GM23338 (cell line): ENCODE results near the gene GBF1. TPM values are rescaled to one million over a fixed set of nuclear protein-coding genes. Genes with fewer than 3 reads are reported as not detected.

Experiments
- ATAC-seq: fragments of 200-7000 bp; cut with Tn5 transposase; 3 replicates; pipeline ENCODE4 v1.9.1; 2020
- DNase-seq: peaks from one replicate; pipeline ENCODE4 v3.0.0-alpha.2; 2015; ENCODE audit warnings: low spot score
- H2AFZ ChIP-seq: fragments of 200-600 bp; sonication (generic); 2 replicates; pipeline ENCODE4 v1.8.0; 2016; ENCODE audit warnings: antibody characterized with exemption, mild to moderate bottlenecking, moderate library complexity
- H3F3A ChIP-seq: fragments of 200-600 bp; sonication (generic); replicated peaks from 2 replicates; pipeline ENCODE4 v1.8.0; 2017; ENCODE audit warnings: antibody characterized with exemption, mixed run types, low read depth
- H3K27ac ChIP-seq: fragments of 200-600 bp; sonication (generic); 2 replicates; pipeline ENCODE4 v1.6.1; 2016; ENCODE audit warnings: low read depth
- H3K27me3 ChIP-seq: fragments of 200-600 bp; sonication (generic); 2 replicates; pipeline ENCODE4 v1.8.0; 2016; ENCODE audit warnings: mild to moderate bottlenecking, mixed run types, moderate library complexity; ENCODE audit not compliant: insufficient read depth
- H3K36me3 ChIP-seq: fragments of 200-600 bp; sonication (generic); 2 replicates; pipeline ENCODE4 v1.8.0; 2016; ENCODE audit warnings: mild to moderate bottlenecking; ENCODE audit not compliant: insufficient read depth
- H3K4me1 ChIP-seq: fragments of 200-600 bp; sonication (generic); 2 replicates; pipeline ENCODE4 v1.8.0; 2016; ENCODE audit warnings: mild to moderate bottlenecking, moderate library complexity; ENCODE audit not compliant: insufficient read depth
- H3K4me2 ChIP-seq: fragments of 200-600 bp; sonication (generic); 2 replicates; pipeline ENCODE4 v1.7.1; 2017; ENCODE audit warnings: mixed run types
- H3K4me3 ChIP-seq: fragments of 200-600 bp; sonication (generic); 2 replicates; pipeline ENCODE4 v1.6.1; 2016; ENCODE audit warnings: mixed run types
- H3K79me2 ChIP-seq: fragments of 200-600 bp; sonication (generic); replicated peaks from 2 replicates; pipeline ENCODE4 v1.8.0; 2017; ENCODE audit warnings: mild to moderate bottlenecking; ENCODE audit not compliant: insufficient read depth
- H3K9me2 ChIP-seq: fragments of 200-600 bp; sonication (generic); 2 replicates; pipeline ENCODE4 v1.8.0; 2017; ENCODE audit not compliant: insufficient read depth
- H4K20me1 ChIP-seq: fragments of 200-600 bp; sonication (generic); replicated peaks from 2 replicates; pipeline ENCODE4 v1.8.0; 2017; ENCODE audit warnings: mild to moderate bottlenecking; ENCODE audit not compliant: insufficient read depth
- H3K27ac Mint-ChIP-seq: 2 replicates; pipeline ENCODE4 v1.8.0; 2020; ENCODE audit warnings: inconsistent platforms, mild to moderate bottlenecking, moderate library complexity, mixed read lengths
- H3K27me3 Mint-ChIP-seq: 3 replicates; pipeline ENCODE4 v1.8.0; 2022; ENCODE audit warnings: low read depth, mild to moderate bottlenecking, moderate library complexity, mixed read lengths, inconsistent platforms; ENCODE audit not compliant: insufficient read depth, poor library complexity
- H3K36me3 Mint-ChIP-seq: 3 replicates; pipeline ENCODE4 v1.8.0; 2021; ENCODE audit warnings: low read depth, mild to moderate bottlenecking, inconsistent platforms, moderate library complexity, mixed read lengths
- H3K4me1 Mint-ChIP-seq: 3 replicates; pipeline ENCODE4 v1.8.0; 2020; ENCODE audit warnings: mild to moderate bottlenecking, inconsistent platforms, mixed read lengths
- H3K4me3 Mint-ChIP-seq: 3 replicates; pipeline ENCODE4 v1.8.0; 2021; ENCODE audit warnings: moderate library complexity, mild to moderate bottlenecking, inconsistent platforms, mixed read lengths
- H3K9me3 Mint-ChIP-seq: 3 replicates; pipeline ENCODE4 v1.8.0; 2020; ENCODE audit warnings: moderate library complexity, mild to moderate bottlenecking, inconsistent platforms, mixed read lengths
- CREB1 ChIP-seq: fragments of 250-450 bp; sonication (Bioruptor Pico); IDR thresholded peaks from 2 replicates; pipeline ENCODE4 v1.5.0; 2020; ENCODE audit warnings: low read depth, mild to moderate bottlenecking, moderate library complexity
- EZH2 ChIP-seq: fragments of 200-600 bp; sonication (generic); IDR thresholded peaks from one replicate; pipeline ENCODE4 v1.8.0; 2017; ENCODE audit warnings: antibody characterized with exemption, mild to moderate bottlenecking, low read depth; ENCODE audit not compliant: unreplicated experiment
- EZH2phosphoT487 ChIP-seq: fragments of 200-600 bp; sonication (generic); IDR thresholded peaks from one replicate; pipeline ENCODE4 v1.8.1; 2018; ENCODE audit warnings: antibody characterized with exemption; ENCODE audit not compliant: unreplicated experiment
- JUNB ChIP-seq: IDR thresholded peaks from one replicate; pipeline ENCODE4 v1.6.1; 2016; ENCODE audit warnings: antibody characterized with exemption; ENCODE audit not compliant: unreplicated experiment
- NANOG ChIP-seq: IDR thresholded peaks from 2 replicates; pipeline ENCODE4 v1.6.1; 2016; ENCODE audit warnings: antibody characterized with exemption, borderline replicate concordance
- POLR2AphosphoS5 ChIP-seq: IDR thresholded peaks from 2 replicates; pipeline ENCODE4 v1.6.1; 2016; ENCODE audit warnings: antibody characterized with exemption, low read depth
- STAT1 ChIP-seq: IDR thresholded peaks from one replicate; pipeline ENCODE4 v1.6.1; 2016; ENCODE audit warnings: antibody characterized with exemption; ENCODE audit not compliant: unreplicated experiment
- ZNF114 ChIP-seq: fragments of 250-450 bp; sonication (Bioruptor Pico); IDR thresholded peaks from 2 replicates; pipeline ENCODE4 v1.5.0; 2020; ENCODE audit warnings: mild to moderate bottlenecking, moderate library complexity
- ZNF331 ChIP-seq: fragments of 250-450 bp; sonication (Bioruptor Pico); IDR thresholded peaks from 2 replicates; pipeline ENCODE4 v1.5.0; 2020; ENCODE audit warnings: low read depth, mild to moderate bottlenecking, moderate library complexity
- polyA plus RNA-seq: library from polyadenylated mRNA; unstranded; fragments of >200 nt; fragmentation: Nextera tagmentation; extraction: Ambion mirVana; gene quantifications from 2 replicates; pipeline ENCODE4 v1.2.1, GENCODE V29; 2016
- total RNA-seq: library from RNA; depleted of rRNA; stranded (reverse); fragments of >200 nt; shearing (Covaris generic); gene quantifications from 2 replicates; pipeline ENCODE4 v1.2.3, GENCODE V29; 2014
- TF ChIP-seq, protein P1 (sequence below), 2 experiments: fragments of 200-600 bp in 1 of 2; sonication (generic) in 1 of 2; conservative IDR thresholded peaks; 2 replicates each; pipeline versions ENCODE4 v1.5.1 to v1.6.1; 2016 to 2017; ENCODE audit warnings: antibody characterized with exemption in 2 of 2, low read depth in 2 of 2, mild to moderate bottlenecking in 2 of 2, moderate library complexity in 1 of 2
- TF ChIP-seq, protein P2 (sequence below): fragments of 250-450 bp; sonication (Bioruptor Pico); IDR thresholded peaks from 2 replicates; pipeline ENCODE4 v1.5.0; 2020; ENCODE audit warnings: mild to moderate bottlenecking, moderate library complexity
- TF ChIP-seq, protein P3 (sequence below): IDR thresholded peaks from one replicate; pipeline ENCODE4 v1.6.1; 2018; ENCODE audit warnings: antibody characterized with exemption; ENCODE audit not compliant: unreplicated experiment
- TF ChIP-seq, protein P4 (sequence below): IDR thresholded peaks from 2 replicates; pipeline ENCODE4 v1.6.1; 2016; ENCODE audit warnings: antibody characterized with exemption

Gene GBF1
- total and polyA plus RNA-seq, 2 experiments from 2014 or later = 6.5 to 27.2 TPM

DNA sequence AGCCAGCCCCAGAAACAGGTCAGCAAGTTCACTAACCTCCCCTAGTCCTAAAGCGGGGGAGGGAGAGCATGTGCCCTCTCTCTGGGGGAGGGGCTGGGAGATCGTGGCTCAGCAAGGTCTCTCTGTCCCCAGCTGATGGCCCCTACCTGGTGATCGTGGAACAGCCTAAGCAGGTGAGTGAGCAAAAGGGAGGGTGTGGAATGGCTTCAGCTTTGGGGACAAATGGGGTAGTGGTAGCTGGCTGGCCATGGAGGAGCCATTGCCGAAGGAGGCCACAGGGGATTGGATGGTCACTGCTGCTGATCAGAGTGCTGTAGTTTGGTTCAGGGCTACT lies 151.0 kb downstream of the GBF1 start:
- no peak for DNase-seq

More for the DNA sequence above, 151.0 kb downstream of the GBF1 start:
- Mint-ChIP-seq H3K4me1 (peaks cover 20% of the 10 kb centered on the region), H3K36me3 (no peaks in the 10 kb centered on the region; the same call in 2 of the 3 replicates), H3K4me3 (peak overlapping the region; percentile 82), H3K9me3 (no peaks in the 10 kb centered on the region), H3K27ac (peak overlapping the region; percentile 59; the same call in 1 of the 2 replicates), H3K27me3 (peaks cover 42% of the 10 kb centered on the region)
- H3K36me3 ChIP-seq = no peaks in the 10 kb centered on the region
- peak overlapping the region; percentile 96 for H3K4me2 ChIP-seq
- H3K27ac ChIP-seq = no peak overlapping the region
- H2AFZ ChIP-seq = 0 out of 2 replicates have a peak overlapping the region, but pooled peaks have one; percentile 23
- peaks cover 34% of the 10 kb centered on the region for H3K27me3 ChIP-seq
- no peaks in the 10 kb centered on the region for H3K9me2 ChIP-seq
- TF ChIP-seq ZNF114 (CRISPR knock-in tag) (no peak), ZNF331 (no peak), EZH2phosphoT487 (no peak), POLR2AphosphoS5 (no peak), EZH2 (no peak), CREB1 (CRISPR knock-in tag) (no peak), STAT1 (no peak), NANOG (no peak), JUNB (no peak)
- TF ChIP-seq, protein P1, sequence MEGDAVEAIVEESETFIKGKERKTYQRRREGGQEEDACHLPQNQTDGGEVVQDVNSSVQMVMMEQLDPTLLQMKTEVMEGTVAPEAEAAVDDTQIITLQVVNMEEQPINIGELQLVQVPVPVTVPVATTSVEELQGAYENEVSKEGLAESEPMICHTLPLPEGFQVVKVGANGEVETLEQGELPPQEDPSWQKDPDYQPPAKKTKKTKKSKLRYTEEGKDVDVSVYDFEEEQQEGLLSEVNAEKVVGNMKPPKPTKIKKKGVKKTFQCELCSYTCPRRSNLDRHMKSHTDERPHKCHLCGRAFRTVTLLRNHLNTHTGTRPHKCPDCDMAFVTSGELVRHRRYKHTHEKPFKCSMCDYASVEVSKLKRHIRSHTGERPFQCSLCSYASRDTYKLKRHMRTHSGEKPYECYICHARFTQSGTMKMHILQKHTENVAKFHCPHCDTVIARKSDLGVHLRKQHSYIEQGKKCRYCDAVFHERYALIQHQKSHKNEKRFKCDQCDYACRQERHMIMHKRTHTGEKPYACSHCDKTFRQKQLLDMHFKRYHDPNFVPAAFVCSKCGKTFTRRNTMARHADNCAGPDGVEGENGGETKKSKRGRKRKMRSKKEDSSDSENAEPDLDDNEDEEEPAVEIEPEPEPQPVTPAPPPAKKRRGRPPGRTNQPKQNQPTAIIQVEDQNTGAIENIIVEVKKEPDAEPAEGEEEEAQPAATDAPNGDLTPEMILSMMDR (conservative IDR thresholded peaks at IDR 0.05; ENCODE audit: low read depth in 2 of 2) = no peak
- TF ChIP-seq, protein P2, sequence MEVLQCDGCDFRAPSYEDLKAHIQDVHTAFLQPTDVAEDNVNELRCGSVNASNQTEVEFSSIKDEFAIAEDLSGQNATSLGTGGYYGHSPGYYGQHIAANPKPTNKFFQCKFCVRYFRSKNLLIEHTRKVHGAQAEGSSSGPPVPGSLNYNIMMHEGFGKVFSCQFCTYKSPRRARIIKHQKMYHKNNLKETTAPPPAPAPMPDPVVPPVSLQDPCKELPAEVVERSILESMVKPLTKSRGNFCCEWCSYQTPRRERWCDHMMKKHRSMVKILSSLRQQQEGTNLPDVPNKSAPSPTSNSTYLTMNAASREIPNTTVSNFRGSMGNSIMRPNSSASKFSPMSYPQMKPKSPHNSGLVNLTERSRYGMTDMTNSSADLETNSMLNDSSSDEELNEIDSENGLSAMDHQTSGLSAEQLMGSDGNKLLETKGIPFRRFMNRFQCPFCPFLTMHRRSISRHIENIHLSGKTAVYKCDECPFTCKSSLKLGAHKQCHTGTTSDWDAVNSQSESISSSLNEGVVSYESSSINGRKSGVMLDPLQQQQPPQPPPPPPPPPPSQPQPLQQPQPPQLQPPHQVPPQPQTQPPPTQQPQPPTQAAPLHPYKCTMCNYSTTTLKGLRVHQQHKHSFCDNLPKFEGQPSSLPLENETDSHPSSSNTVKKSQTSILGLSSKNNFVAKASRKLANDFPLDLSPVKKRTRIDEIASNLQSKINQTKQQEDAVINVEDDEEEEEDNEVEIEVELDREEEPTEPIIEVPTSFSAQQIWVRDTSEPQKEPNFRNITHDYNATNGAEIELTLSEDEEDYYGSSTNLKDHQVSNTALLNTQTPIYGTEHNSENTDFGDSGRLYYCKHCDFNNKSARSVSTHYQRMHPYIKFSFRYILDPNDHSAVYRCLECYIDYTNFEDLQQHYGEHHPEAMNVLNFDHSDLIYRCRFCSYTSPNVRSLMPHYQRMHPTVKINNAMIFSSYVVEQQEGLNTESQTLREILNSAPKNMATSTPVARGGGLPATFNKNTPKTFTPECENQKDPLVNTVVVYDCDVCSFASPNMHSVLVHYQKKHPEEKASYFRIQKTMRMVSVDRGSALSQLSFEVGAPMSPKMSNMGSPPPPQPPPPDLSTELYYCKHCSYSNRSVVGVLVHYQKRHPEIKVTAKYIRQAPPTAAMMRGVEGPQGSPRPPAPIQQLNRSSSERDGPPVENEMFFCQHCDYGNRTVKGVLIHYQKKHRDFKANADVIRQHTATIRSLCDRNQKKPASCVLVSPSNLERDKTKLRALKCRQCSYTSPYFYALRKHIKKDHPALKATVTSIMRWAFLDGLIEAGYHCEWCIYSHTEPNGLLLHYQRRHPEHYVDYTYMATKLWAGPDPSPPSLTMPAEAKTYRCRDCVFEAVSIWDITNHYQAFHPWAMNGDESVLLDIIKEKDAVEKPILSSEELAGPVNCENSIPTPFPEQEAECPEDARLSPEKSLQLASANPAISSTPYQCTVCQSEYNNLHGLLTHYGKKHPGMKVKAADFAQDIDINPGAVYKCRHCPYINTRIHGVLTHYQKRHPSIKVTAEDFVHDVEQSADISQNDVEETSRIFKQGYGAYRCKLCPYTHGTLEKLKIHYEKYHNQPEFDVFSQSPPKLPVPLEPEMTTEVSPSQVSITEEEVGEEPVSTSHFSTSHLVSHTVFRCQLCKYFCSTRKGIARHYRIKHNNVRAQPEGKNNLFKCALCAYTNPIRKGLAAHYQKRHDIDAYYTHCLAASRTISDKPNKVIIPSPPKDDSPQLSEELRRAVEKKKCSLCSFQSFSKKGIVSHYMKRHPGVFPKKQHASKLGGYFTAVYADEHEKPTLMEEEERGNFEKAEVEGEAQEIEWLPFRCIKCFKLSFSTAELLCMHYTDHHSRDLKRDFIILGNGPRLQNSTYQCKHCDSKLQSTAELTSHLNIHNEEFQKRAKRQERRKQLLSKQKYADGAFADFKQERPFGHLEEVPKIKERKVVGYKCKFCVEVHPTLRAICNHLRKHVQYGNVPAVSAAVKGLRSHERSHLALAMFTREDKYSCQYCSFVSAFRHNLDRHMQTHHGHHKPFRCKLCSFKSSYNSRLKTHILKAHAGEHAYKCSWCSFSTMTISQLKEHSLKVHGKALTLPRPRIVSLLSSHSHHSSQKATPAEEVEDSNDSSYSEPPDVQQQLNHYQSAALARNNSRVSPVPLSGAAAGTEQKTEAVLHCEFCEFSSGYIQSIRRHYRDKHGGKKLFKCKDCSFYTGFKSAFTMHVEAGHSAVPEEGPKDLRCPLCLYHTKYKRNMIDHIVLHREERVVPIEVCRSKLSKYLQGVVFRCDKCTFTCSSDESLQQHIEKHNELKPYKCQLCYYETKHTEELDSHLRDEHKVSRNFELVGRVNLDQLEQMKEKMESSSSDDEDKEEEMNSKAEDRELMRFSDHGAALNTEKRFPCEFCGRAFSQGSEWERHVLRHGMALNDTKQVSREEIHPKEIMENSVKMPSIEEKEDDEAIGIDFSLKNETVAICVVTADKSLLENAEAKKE = no peak
- TF ChIP-seq, protein P3, sequence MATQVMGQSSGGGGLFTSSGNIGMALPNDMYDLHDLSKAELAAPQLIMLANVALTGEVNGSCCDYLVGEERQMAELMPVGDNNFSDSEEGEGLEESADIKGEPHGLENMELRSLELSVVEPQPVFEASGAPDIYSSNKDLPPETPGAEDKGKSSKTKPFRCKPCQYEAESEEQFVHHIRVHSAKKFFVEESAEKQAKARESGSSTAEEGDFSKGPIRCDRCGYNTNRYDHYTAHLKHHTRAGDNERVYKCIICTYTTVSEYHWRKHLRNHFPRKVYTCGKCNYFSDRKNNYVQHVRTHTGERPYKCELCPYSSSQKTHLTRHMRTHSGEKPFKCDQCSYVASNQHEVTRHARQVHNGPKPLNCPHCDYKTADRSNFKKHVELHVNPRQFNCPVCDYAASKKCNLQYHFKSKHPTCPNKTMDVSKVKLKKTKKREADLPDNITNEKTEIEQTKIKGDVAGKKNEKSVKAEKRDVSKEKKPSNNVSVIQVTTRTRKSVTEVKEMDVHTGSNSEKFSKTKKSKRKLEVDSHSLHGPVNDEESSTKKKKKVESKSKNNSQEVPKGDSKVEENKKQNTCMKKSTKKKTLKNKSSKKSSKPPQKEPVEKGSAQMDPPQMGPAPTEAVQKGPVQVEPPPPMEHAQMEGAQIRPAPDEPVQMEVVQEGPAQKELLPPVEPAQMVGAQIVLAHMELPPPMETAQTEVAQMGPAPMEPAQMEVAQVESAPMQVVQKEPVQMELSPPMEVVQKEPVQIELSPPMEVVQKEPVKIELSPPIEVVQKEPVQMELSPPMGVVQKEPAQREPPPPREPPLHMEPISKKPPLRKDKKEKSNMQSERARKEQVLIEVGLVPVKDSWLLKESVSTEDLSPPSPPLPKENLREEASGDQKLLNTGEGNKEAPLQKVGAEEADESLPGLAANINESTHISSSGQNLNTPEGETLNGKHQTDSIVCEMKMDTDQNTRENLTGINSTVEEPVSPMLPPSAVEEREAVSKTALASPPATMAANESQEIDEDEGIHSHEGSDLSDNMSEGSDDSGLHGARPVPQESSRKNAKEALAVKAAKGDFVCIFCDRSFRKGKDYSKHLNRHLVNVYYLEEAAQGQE = no peak
- TF ChIP-seq, protein P4, sequence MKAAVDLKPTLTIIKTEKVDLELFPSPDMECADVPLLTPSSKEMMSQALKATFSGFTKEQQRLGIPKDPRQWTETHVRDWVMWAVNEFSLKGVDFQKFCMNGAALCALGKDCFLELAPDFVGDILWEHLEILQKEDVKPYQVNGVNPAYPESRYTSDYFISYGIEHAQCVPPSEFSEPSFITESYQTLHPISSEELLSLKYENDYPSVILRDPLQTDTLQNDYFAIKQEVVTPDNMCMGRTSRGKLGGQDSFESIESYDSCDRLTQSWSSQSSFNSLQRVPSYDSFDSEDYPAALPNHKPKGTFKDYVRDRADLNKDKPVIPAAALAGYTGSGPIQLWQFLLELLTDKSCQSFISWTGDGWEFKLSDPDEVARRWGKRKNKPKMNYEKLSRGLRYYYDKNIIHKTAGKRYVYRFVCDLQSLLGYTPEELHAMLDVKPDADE = no peak
- no peak for ATAC-seq
- H3K79me2 ChIP-seq = no peaks in the 10 kb centered on the region
- peak overlapping the region; percentile 88 for H3K4me3 ChIP-seq
- H3F3A ChIP-seq = 0 out of 2 replicates have a peak, but pooled peaks cover 9% of the 10 kb centered on the region
- no peaks in the 10 kb centered on the region; the same call in 1 of the 2 replicates for H4K20me1 ChIP-seq
- H3K4me1 ChIP-seq = peaks cover 13% of the 10 kb centered on the region
